Measurements from ENCODE around the gene STT3A. TPM values are rescaled to one million over a fixed set of nuclear protein-coding genes. Genes with fewer than 3 reads are reported as not detected.

Gene STT3A
- total and polyA plus RNA-seq, 12 donors = 19.5 to 83.9 (median 58.5) TPM

DNA sequence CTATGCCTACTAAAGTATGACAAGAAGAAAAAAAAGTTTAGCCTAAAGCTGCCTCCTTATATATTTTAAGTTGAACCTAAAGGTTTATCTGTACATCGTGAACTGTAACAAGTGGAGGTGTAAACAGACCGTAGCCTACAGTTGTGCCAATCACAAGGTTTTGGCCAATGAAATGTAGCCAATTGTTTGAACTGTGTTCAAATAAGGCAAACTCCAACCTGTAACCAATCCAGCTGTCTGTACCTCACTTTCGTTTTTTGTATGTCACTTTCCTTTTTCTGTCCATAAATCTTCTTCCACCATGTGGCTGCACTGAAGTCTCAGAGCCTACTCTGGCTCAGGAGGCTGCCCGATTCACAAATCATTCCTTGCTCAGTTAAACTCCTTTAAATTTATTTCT lies 30.2 kb upstream of the STT3A start:
- H3K36me3 ChIP-seq = no peaks in the 10 kb centered on the region
- WGBS, 2 donors = 80% methylated on average over 4 of the region's 4 CpGs
- H3K4me3 ChIP-seq = no peak overlapping the region
- ATAC-seq = no peak
- intact Hi-C loops (cut with DNase I) = loop anchor here in 2 of 10 donors (10.0 kb wide), 3 partner anchors 62 to 312 kb away; partner anchors contain the start of gene CHEK1 (in 1 of the 2)
- H3K4me1 ChIP-seq = no peaks in the 10 kb centered on the region
- no peak for DNase-seq
- H3K9me3 ChIP-seq = no peaks in the 10 kb centered on the region
- H3K27me3 ChIP-seq = no peaks in the 10 kb centered on the region
- TF ChIP-seq, protein P1, sequence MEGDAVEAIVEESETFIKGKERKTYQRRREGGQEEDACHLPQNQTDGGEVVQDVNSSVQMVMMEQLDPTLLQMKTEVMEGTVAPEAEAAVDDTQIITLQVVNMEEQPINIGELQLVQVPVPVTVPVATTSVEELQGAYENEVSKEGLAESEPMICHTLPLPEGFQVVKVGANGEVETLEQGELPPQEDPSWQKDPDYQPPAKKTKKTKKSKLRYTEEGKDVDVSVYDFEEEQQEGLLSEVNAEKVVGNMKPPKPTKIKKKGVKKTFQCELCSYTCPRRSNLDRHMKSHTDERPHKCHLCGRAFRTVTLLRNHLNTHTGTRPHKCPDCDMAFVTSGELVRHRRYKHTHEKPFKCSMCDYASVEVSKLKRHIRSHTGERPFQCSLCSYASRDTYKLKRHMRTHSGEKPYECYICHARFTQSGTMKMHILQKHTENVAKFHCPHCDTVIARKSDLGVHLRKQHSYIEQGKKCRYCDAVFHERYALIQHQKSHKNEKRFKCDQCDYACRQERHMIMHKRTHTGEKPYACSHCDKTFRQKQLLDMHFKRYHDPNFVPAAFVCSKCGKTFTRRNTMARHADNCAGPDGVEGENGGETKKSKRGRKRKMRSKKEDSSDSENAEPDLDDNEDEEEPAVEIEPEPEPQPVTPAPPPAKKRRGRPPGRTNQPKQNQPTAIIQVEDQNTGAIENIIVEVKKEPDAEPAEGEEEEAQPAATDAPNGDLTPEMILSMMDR (IDR thresholded peaks at IDR 0.05) = no peak
- no peak overlapping the region for H3K27ac ChIP-seq

DNA sequence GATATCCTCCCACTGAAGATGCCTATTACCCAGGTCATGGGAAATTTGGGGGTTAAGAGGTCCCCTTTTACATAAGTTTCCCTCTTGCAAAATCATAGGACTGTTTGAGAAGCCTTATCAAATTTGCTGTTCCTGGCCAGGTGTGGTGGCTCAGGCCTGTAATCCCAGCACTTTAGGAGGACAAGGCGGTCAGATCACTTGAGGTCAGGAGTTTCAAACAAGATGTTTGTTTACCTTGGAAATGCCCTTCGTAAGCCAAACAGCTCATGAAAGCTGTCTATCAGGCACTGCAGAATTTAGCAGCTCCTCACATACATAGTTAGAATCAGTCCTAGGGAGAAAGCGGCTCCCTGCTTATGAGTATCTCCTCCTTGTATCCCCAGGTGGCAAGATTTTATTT lies 28.3 kb upstream of the STT3A start:
- 72% methylated on average over 3 of the region's 3 CpGs for WGBS, 2 donors
- DNase-seq (no peak), ATAC-seq (no peak)
- H3K27me3 ChIP-seq = no peaks in the 10 kb centered on the region
- no peak overlapping the region for H3K4me3 ChIP-seq
- intact Hi-C loops (cut with DNase I) = loop anchor here in 2 of 10 donors (10.0 kb wide), 3 partner anchors 60 to 310 kb away; partner anchors contain the start of gene CHEK1 (in 1 of the 2)
- no peaks in the 10 kb centered on the region for H3K9me3 ChIP-seq
- TF ChIP-seq, protein P1 (IDR thresholded peaks at IDR 0.05) = no peak
- H3K36me3 ChIP-seq = no peaks in the 10 kb centered on the region
- H3K4me1 ChIP-seq = peaks cover 0 to 5% (median 0%) of the 10 kb centered on the region in 9 donors
- no peak overlapping the region for H3K27ac ChIP-seq

DNA sequence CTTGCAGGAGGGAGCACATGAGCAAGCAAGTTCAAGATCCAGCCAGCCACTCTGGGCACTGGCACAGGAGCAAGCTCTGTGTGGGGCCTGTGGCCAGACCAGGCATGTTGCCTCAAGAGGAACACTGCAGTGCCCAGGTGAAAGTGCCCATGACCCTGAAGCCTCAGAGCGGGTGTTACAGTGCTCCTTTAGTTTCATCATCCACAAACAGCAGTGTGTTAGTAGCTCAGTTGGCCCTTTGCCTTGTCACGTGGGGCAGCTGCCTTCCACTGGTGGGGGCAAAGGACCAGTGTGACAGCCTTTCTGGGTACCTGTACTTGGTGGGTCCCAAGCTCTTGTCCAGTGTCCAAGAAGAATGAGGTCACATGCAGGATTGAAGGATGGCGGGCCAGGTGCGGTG lies 26.4 kb upstream of the STT3A start:
- Histone ChIP-seq H3K4me3 (no peak overlapping the region), H3K27me3 (no peaks in the 10 kb centered on the region), H3K27ac (no peak overlapping the region), H3K4me1 (peaks cover 0 to 21% (median 11%) of the 10 kb centered on the region in 9 donors), H3K9me3 (no peaks in the 10 kb centered on the region), H3K36me3 (no peaks in the 10 kb centered on the region)
- DNase-seq (no peak), ATAC-seq (no peak)
- intact Hi-C loops (cut with DNase I) = loop anchor here in 2 of 10 donors (10.0 kb wide), 3 partner anchors 59 to 309 kb away; partner anchors contain the start of gene CHEK1 (in 1 of the 2)
- WGBS, 2 donors = 94 to 97% methylated on average over 4 of the region's 4 CpGs
- TF ChIP-seq, protein P1 (IDR thresholded peaks at IDR 0.05) = no peak

DNA sequence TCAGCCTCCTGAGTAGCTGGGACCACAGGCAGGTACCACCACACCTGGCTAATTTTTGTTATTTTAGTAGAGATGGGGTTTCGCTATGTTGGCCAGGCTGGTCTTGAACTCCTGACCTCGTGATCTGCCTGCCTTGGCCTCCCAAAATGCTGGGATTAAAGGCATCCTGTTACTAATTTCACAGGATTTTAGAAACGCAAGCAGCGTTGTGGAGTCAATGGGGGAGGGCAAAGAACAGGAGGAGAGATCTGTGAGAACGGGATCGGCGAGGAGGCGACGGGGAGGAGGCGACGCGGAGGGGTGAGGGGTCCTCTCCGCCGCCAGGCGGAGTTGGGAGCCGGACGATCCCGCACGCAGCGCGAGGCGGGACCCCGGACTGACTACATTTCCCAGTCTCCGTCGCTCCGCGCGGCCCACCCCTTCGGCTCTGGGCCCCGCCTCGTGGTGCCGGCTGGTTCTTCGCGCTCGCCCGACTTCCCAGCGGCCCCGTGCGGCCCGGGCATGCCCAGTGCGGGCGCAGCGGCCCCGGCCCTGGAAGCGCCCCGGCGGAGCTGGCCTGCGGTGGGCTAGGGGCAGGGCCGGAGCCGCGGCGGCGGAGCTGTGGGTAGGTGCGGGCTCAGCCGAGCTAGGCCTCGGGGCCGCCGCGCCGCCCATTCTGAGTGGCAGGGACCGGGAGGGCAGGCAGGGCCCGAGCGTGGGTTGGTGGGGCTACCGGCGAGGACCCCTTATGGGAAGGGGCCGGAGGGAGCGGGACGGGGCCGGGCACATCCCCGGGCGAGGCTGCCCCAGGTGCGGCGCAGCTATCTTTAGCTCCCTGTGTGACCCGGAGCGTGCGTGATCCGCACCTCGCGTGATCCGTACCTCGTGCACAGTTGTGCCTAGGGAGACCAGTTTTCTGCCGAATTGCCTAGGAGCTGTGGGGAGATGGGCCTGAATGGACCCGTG lies 23.4 kb upstream of the STT3A start, which contains the start of gene EI24:
EI24 (plus strand) TSS at position 508 of the 945 bp plus-strand sequence. CDS start 3,051 bp downstream, outside the sequence.
- ATAC-seq (peak; percentile 99 to 100 (median 100)), DNase-seq (peak; percentile 93)
- Histone ChIP-seq H3K36me3 (peaks cover 0 to 23% (median 15%) of the 10 kb centered on the region in 9 donors), H3K4me1 (peaks cover 0 to 23% (median 11%) of the 10 kb centered on the region in 9 donors), H3K9me3 (no peaks in the 10 kb centered on the region), H3K27ac (peak within 1 kb of the TSS in 9 of 10 donors; percentile 78 to 96 (median 91)), H3K4me3 (peak within 1 kb of the TSS; percentile 83 to 98 (median 89)), H3K27me3 (no peaks in the 10 kb centered on the region)
- 1% methylated on average over 77 to 83 of the region's 83 CpGs for WGBS, 2 donors
- intact Hi-C loops (cut with DNase I) = loop anchor here in 3 of 10 donors (1.0 to 10.0 kb wide), 4 partner anchors 23 to 306 kb away; partner anchors contain the start of genes CHEK1 (in 1 of the 3) and STT3A (in 1 of the 3)
- TF ChIP-seq, protein P1 (IDR thresholded peaks at IDR 0.05) = peak; percentile 57 to 87 (median 78)

All from heart right ventricle (tissue), 16 donors.